Left lung (tissue), 10 donors: ENCODE data around the gene SDK2. TPM values are rescaled to one million over a fixed set of nuclear protein-coding genes. Genes with fewer than 3 reads are reported as not detected.

Experiments used
- ATAC-seq: fragments of 200-7000 bp; cut with Tn5 transposase; one replicate; pipeline ENCODE4 v1.9.1; 2020; ENCODE audit warnings: moderate library complexity
- DNase-seq, 4 donors: peaks; one replicate each; pipeline ENCODE4 v3.0.0-alpha.2; 2013 to 2020
- H3K27ac ChIP-seq, 2 donors: fragments of 200-600 bp; sonication (generic) in 1 of 2; one replicate each; pipeline versions ENCODE4 v1.5.0 to v1.8.0; 2020 to 2021
- H3K27me3 ChIP-seq, 2 donors: fragments of 200-600 bp; sonication (generic) in 1 of 2; one replicate each; pipeline versions ENCODE4 v1.5.0 to v1.8.0; 2020 to 2021
- H3K36me3 ChIP-seq, 2 donors: fragments of 200-600 bp; sonication (generic) in 1 of 2; one replicate each; pipeline versions ENCODE4 v1.5.0 to v1.8.0; 2020 to 2021
- H3K4me1 ChIP-seq, 2 donors: fragments of 200-600 bp; one replicate each; pipeline ENCODE4 v1.8.0; 2021
- H3K4me3 ChIP-seq, 2 donors: fragments of 200-600 bp; sonication (generic) in 1 of 2; one replicate each; pipeline versions ENCODE4 v1.5.0 to v1.8.0; 2020 to 2021; ENCODE audit warnings: mild to moderate bottlenecking in 1 of 2
- H3K9me3 ChIP-seq, 2 donors: fragments of 200-600 bp; sonication (generic) in 1 of 2; one replicate each; pipeline versions ENCODE4 v1.5.0 to v1.8.0; 2020 to 2021
- CTCF ChIP-seq, 2 donors: fragments of 200-600 bp; sonication (generic) in 1 of 2; IDR thresholded peaks; one replicate each; pipeline versions ENCODE4 v1.5.0 to v1.8.0; 2021; ENCODE audit warnings: antibody characterized with exemption in 2 of 2
- intact Hi-C, 2 donors: fragments of 100-400 bp; cut with DNase I; formaldehyde crosslinking; loops; one replicate each; pipeline versions ENCODE4 v1.11.2 to v1.14.2; 2022
- polyA plus RNA-seq, 6 donors: library from polyadenylated mRNA; unstranded; fragments of 120-200 nt; gene quantifications; one replicate each; pipeline ENCODE4 v1.2.1, GENCODE V29; 2013; ENCODE audit not compliant: insufficient read length in 6 of 6
- total RNA-seq, 2 donors: library from RNA; stranded (reverse); fragmentation: NEBNext Ultra II Directional; extraction: Animal tissue kit (Norgen Biotek cat#: 25700); gene quantifications; one replicate each; pipeline ENCODE4 v1.2.1, GENCODE V29; 2021
- donor health status: DM: no; HTN: yes; CAD: no.
- donor health status: DM: no; HTN: no; CAD: no.

Gene SDK2
- total and polyA plus RNA-seq, 8 donors, result 6.0 to 10.9 (median 7.5) TPM

- no peaks in the 10 kb centered on the region for H3K27me3 ChIP-seq
- no peaks in the 10 kb centered on the region for H3K36me3 ChIP-seq
- no peaks in the 10 kb centered on the region for H3K9me3 ChIP-seq
- intact Hi-C loops, result no loop called here
- no peak for ATAC-seq
- no peaks in the 10 kb centered on the region for H3K4me1 ChIP-seq
- no peak for TF ChIP-seq CTCF (IDR thresholded peaks at IDR 0.05)
- no peak for DNase-seq
- no peak overlapping the region for H3K27ac ChIP-seq
- no peak overlapping the region for H3K4me3 ChIP-seq
These were observed 177.4 kb downstream of the SDK2 start for GRCh38 chr17:73466704-73467433.

- H3K27ac ChIP-seq, result no peak overlapping the region
- no peak overlapping the region for H3K4me3 ChIP-seq
- no peak for ATAC-seq
- no peaks in the 10 kb centered on the region for H3K36me3 ChIP-seq
- no peak for DNase-seq
- intact Hi-C loops, result no loop called here
- H3K27me3 ChIP-seq, result no peaks in the 10 kb centered on the region
- TF ChIP-seq CTCF (IDR thresholded peaks at IDR 0.05), result no peak
- no peaks in the 10 kb centered on the region for H3K4me1 ChIP-seq
- no peaks in the 10 kb centered on the region for H3K9me3 ChIP-seq
These were observed 178.4 kb downstream of the SDK2 start for GRCh38 chr17:73465953-73466230.

- no peak for DNase-seq
- no peaks in the 10 kb centered on the region for H3K27me3 ChIP-seq
- TF ChIP-seq CTCF (IDR thresholded peaks at IDR 0.05), result no peak
- no peak overlapping the region for H3K27ac ChIP-seq
- intact Hi-C loops, result no loop called here
- no peaks in the 10 kb centered on the region for H3K4me1 ChIP-seq
- ATAC-seq, result no peak
- no peak overlapping the region for H3K4me3 ChIP-seq
- H3K9me3 ChIP-seq, result no peaks in the 10 kb centered on the region
- no peaks in the 10 kb centered on the region for H3K36me3 ChIP-seq
These were observed 178.9 kb downstream of the SDK2 start for GRCh38 chr17:73465130-73465952.

- Histone ChIP-seq H3K27ac (no peak overlapping the region), H3K9me3 (peaks cover 0 to 6% of the 10 kb centered on the region in 2 donors), H3K36me3 (no peaks in the 10 kb centered on the region), H3K27me3 (no peaks in the 10 kb centered on the region), H3K4me1 (no peaks in the 10 kb centered on the region), H3K4me3 (no peak overlapping the region)
- no peak for DNase-seq
- intact Hi-C loops, result no loop called here
- no peak for TF ChIP-seq CTCF (IDR thresholded peaks at IDR 0.05)
- no peak for ATAC-seq
These were observed 179.8 kb downstream of the SDK2 start for GRCh38 chr17:73464447-73464846.

- DNase-seq (no peak), ATAC-seq (no peak)
- intact Hi-C loops, result no loop called here
- Histone ChIP-seq H3K4me3 (no peak overlapping the region), H3K9me3 (peaks cover 0 to 6% of the 10 kb centered on the region in 2 donors), H3K27ac (no peak overlapping the region), H3K36me3 (no peaks in the 10 kb centered on the region), H3K27me3 (no peaks in the 10 kb centered on the region), H3K4me1 (no peaks in the 10 kb centered on the region)
- TF ChIP-seq CTCF (IDR thresholded peaks at IDR 0.05), result no peak
These were observed 180.4 kb downstream of the SDK2 start for GRCh38 chr17:73463821-73464220.
